HUES6 (cell line): ENCODE measurements around the gene PDE6A.

Experiments
- H3K27ac ChIP-seq: 2 replicates; pipeline ENCODE4 v1.7.0; 2013; ENCODE audit warnings: low read depth, mild to moderate bottlenecking, low read length, inconsistent platforms
- H3K27me3 ChIP-seq: 2 replicates; pipeline ENCODE4 v1.6.1; 2013; ENCODE audit warnings: low read length; ENCODE audit not compliant: control insufficient read depth, insufficient read depth
- H3K36me3 ChIP-seq: 2 replicates; pipeline ENCODE4 v1.6.1; 2013; ENCODE audit warnings: low read length; ENCODE audit not compliant: control insufficient read depth, insufficient read depth
- H3K4me1 ChIP-seq: 2 replicates; pipeline ENCODE4 v1.6.1; 2013; ENCODE audit warnings: low read length; ENCODE audit not compliant: control insufficient read depth, insufficient read depth
- H3K4me3 ChIP-seq: 2 replicates; pipeline ENCODE4 v1.5.1; 2013; ENCODE audit warnings: low read depth, low read length
- H3K9ac ChIP-seq: one replicate; pipeline ENCODE4 v1.6.1; 2013; ENCODE audit warnings: mild to moderate bottlenecking, low read length
- H3K9me3 ChIP-seq: 2 replicates; pipeline ENCODE4 v1.6.1; 2013; ENCODE audit warnings: low read depth, low read length; ENCODE audit not compliant: control insufficient read depth, insufficient read depth

Gene PDE6A

DNA sequence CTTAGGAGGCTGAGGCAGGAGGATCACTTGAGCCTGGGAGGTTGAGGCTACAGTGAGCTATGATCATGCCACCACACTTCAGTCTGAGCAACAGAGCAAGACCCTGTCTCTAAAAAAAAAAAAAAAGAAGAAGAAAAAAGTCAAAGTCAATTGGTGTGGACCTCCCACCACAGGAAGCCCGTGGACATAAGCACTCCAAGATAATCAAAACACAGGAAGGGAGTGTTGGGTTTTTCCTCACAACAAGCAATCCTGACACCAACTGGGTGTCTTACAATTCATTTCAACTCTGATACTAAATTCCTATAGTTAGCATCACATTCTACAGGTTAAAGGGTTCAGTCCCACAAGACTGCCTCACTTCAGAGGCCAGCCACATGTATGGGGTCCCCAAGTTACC lies 70.7 kb downstream of the PDE6A start:
- Histone ChIP-seq H3K4me1 (peaks cover 11% of the 10 kb centered on the region), H3K4me3 (no peak overlapping the region), H3K9ac (no peak overlapping the region), H3K9me3 (no peaks in the 10 kb centered on the region), H3K27ac (no peak overlapping the region), H3K27me3 (no peaks in the 10 kb centered on the region), H3K36me3 (no peaks in the 10 kb centered on the region)

DNA sequence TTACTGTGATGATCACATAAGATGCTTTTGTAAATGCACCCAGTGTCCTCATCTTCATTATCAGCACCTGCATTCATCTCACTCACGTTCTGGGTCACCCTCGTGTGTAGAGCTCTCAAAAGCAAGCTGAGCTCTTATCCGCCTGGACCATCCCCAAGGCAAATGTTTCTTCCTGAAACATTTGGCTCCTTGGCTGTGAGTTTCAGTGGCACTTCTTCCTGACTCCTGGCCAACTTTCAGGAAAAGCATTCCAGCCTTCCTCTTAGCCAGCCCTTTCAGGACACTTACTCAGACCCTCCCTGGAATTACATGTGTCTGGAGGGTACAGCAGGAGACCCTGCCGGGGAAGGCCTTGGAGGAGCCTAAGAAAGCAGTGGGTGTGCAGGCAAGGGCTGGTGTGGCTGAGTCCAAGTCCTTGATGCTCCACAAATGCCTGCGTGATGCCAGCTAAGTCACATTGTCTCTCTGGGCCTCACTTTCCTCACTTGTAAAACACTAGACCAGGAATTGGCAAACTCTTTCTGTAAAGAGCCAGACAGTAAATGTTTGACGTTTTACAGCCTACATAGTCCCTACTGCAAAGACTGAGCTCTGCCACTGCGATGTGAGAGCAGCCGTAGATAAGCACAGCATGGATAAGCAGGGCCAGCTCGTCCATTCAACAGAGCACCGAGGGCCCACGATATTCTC lies 72.1 kb downstream of the PDE6A start:
- Histone ChIP-seq H3K27me3 (no peaks in the 10 kb centered on the region), H3K4me1 (peaks cover 11% of the 10 kb centered on the region), H3K27ac (no peak overlapping the region), H3K9ac (no peak overlapping the region), H3K36me3 (no peaks in the 10 kb centered on the region), H3K9me3 (no peaks in the 10 kb centered on the region), H3K4me3 (no peak overlapping the region)

DNA sequence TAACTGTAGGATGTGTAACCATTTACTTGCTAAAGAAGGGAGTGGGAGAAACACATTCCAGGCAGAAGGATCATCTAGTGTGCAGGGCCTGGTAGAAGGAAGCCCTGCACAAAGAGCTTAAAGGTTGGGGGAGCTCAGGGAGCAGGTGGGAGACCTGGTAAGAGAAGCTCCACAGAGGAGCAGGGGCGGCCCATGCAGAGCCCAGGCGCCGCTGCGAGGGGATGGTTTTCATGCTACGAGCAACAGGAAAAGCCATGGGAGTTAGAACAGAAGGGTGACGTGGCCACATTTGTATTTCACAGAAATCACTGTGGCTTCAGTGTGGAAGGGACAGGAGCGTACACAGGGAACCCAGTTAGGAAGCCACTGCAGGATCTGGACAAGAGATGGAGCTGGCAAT lies 73.1 kb downstream of the PDE6A start:
- H3K36me3 ChIP-seq = no peaks in the 10 kb centered on the region
- H3K4me3 ChIP-seq = no peak overlapping the region

DNA sequence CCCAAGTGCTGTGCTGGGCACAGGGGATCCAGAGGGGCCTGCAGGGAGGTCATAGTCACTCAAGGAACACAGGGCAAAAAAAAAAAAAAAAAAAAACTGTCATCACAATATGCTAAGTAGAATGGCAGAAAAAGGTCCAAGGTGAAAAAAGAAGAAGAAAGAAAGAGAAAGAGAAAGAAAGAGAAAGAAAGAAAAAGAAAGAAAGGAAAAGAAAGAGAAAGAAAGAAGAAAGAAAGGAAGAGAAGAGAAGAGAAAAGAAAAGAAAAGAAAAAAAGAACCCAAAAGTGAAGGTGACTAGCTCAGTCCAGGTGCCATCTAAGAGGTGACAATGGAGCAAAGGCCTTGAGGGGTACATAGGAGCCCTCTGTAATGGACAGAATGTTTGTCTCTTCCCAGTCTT lies 73.9 kb downstream of the PDE6A start:
- Histone ChIP-seq H3K9ac (no peak overlapping the region), H3K4me1 (peaks cover 11% of the 10 kb centered on the region), H3K9me3 (no peaks in the 10 kb centered on the region), H3K36me3 (no peaks in the 10 kb centered on the region), H3K27me3 (no peaks in the 10 kb centered on the region), H3K27ac (no peak overlapping the region), H3K4me3 (no peak overlapping the region)

More for the DNA sequence above, 73.1 kb downstream of the PDE6A start:
- H3K27me3 ChIP-seq = no peaks in the 10 kb centered on the region
- no peak overlapping the region for H3K9ac ChIP-seq
- H3K9me3 ChIP-seq = no peaks in the 10 kb centered on the region
- H3K4me1 ChIP-seq = peaks cover 11% of the 10 kb centered on the region
- H3K27ac ChIP-seq = no peak overlapping the region

DNA sequence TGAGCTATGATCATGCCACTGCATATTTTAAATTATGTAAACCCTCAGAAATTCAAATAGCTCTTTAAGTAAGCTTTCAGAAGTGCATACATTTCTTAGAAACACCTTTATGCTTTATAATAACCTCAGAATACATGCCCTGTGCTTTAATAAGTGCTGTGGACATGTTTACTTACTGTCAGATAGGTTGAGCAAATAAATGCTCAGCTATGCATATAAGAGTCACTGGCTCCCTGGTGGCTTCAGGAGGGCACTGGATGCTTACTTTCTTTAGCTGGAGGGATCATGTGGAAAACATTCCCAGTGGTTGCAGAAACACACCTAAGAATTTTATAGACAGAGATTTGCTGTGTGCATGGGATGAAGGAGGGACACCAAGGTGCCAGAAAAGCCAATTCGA lies 74.4 kb downstream of the PDE6A start:
- Histone ChIP-seq H3K9me3 (no peaks in the 10 kb centered on the region), H3K4me1 (peaks cover 11% of the 10 kb centered on the region), H3K4me3 (no peak overlapping the region), H3K36me3 (no peaks in the 10 kb centered on the region), H3K27me3 (no peaks in the 10 kb centered on the region), H3K27ac (no peak overlapping the region), H3K9ac (no peak overlapping the region)

DNA sequence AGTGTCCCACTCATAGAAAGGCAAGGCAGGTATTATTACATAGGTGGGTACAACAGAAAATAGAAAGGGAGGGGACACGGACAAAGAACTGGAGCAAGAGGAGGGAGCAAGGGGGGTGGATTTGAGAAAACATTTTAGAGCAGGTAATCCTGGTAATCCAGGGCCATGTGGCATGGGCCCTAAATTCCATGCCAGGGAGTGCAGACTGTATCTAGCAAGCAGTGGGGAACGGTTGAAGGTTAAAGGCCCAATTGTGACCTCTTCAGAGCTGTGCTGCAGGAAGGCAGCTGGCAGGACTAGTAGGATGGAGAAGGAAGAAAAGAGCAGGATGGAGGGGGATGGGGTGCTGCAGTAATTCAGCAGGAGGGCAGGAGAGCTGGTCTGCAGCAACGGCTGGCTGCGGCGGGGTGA lies 75.2 kb downstream of the PDE6A start:
- H3K27ac ChIP-seq = no peak overlapping the region

DNA sequence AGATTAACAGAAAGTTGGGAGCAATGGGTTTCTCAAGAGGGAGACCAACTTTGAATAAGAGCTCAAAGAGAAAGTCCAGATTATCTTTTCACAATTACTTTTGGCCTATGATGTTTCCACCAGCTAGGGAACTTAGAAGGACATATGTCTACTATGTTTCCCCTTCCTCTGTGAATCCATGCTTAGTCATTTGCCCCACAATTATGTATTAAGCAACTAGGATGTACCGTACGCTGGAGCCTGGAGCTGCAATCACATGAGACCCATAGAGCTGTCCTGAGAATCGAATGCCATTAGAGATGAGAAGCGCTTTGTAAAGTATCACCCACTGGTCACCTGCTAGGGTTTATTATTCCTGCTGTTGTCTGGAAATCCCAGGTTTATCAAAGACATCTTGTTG lies 78.8 kb downstream of the PDE6A start:
- H3K27ac ChIP-seq = no peak overlapping the region

More for the DNA sequence above, 75.2 kb downstream of the PDE6A start:
- Histone ChIP-seq H3K36me3 (no peaks in the 10 kb centered on the region), H3K4me1 (peaks cover 11% of the 10 kb centered on the region), H3K27me3 (no peaks in the 10 kb centered on the region), H3K4me3 (no peak overlapping the region), H3K9me3 (no peaks in the 10 kb centered on the region), H3K9ac (no peak overlapping the region)

DNA sequence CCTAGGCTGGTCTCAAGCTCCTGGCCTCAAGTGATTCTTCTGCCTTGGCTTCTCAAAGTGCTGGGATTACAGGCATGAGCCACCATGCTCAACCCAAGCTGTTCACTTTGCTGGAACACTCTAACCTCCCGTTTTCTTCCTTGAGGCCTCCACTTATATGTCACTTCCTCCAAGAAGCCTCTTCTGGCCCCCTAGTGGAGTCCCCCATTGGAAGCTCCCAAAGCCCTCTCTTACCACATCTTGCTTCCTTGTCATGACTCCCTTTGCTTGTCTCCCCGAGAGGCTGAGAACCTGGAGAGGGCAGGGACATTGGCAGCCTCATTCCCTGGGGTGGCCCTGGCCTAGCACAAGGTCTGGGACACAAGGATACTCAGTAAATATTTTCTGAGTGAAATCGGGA lies 80.8 kb downstream of the PDE6A start:
- no peak overlapping the region for H3K4me3 ChIP-seq
- H3K9ac ChIP-seq = no peak overlapping the region
- H3K27me3 ChIP-seq = no peaks in the 10 kb centered on the region
- no peak overlapping the region for H3K27ac ChIP-seq
- H3K36me3 ChIP-seq = no peaks in the 10 kb centered on the region
- peaks cover 7% of the 10 kb centered on the region; the same call in 1 of the 2 replicates for H3K4me1 ChIP-seq
- H3K9me3 ChIP-seq = no peaks in the 10 kb centered on the region

More for the DNA sequence above, 78.8 kb downstream of the PDE6A start:
- H3K36me3 ChIP-seq = no peaks in the 10 kb centered on the region
- no peaks in the 10 kb centered on the region for H3K27me3 ChIP-seq
- no peak overlapping the region for H3K4me3 ChIP-seq
- H3K9ac ChIP-seq = no peak overlapping the region
- peaks cover 9% of the 10 kb centered on the region for H3K4me1 ChIP-seq
- no peaks in the 10 kb centered on the region for H3K9me3 ChIP-seq

DNA sequence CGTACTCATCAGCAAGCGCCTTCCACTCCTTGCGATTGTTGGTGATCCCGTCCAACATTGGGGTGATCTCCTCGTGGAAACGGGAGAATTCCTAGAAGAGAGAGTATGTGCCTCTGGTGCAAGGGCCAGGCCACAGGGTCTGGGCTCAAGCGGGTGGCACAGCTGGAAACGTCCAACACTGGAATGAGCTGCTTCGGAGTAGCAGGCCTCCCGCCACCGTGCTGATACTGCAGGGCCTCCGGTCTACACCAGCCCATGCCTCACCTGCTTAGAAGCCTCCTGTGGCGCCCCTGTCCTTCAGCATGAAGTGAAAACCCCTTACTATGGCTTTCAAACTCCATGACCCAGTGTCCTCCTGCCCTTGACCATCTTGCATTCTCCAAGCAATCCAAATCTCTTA lies 81.4 kb downstream of the PDE6A start:
- H3K27me3 ChIP-seq = no peaks in the 10 kb centered on the region
- H3K4me3 ChIP-seq = no peak overlapping the region
- H3K27ac ChIP-seq = no peak overlapping the region
- peaks cover 7% of the 10 kb centered on the region; the same call in 1 of the 2 replicates for H3K4me1 ChIP-seq
- no peak overlapping the region for H3K9ac ChIP-seq
- H3K36me3 ChIP-seq = no peaks in the 10 kb centered on the region
- H3K9me3 ChIP-seq = no peaks in the 10 kb centered on the region

DNA sequence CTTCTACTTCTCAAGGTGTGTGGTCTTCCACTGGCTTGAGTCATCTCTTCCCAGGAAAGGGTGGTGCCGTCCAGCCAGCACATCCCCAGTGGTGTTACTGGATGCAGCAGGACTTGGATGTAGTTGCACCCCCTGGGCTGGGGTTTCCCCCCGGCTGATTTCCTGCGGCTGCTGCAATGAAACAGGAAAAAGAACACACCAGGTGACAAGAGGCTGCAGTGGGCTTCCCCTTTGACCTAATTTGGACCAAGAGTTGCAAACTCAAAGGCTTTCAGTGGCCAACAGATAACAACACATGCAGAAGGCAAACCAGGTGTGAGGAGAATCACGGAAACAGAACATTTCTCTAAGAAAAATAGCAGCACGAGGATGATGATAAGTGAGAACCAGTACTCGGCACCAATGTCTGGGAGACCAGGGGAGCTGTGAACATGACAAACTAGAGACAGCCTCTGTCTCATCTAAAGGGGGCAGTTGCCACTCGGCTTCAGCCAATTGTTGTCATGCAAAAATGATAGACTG lies 83.7 kb downstream of the PDE6A start:
- no peak overlapping the region for H3K4me3 ChIP-seq
- H3K4me1 ChIP-seq = peaks cover 7% of the 10 kb centered on the region; the same call in 1 of the 2 replicates
- H3K9me3 ChIP-seq = no peaks in the 10 kb centered on the region
- no peak overlapping the region for H3K27ac ChIP-seq
- no peak overlapping the region for H3K9ac ChIP-seq
- no peaks in the 10 kb centered on the region for H3K27me3 ChIP-seq
- no peaks in the 10 kb centered on the region for H3K36me3 ChIP-seq

DNA sequence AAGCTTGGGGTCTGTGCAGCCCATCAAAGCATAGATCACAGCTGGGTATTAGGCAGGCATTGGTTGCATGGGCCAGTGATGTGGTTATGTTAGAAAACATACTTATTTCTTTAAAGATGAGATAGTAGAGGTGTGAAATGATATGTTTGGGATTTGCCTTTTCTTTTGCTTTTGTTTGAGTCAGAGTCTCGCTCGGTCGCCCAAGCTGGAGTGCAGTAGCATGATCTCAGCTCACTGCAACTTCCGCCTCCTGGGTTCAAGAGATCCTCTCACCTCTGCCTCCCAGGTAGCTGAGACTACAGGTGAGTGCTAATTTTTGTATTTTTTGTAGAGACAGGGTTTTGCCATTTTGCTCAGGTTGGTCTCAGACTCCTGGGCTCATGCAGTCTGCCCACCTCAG lies 84.8 kb downstream of the PDE6A start:
- Histone ChIP-seq H3K9me3 (no peaks in the 10 kb centered on the region), H3K36me3 (no peaks in the 10 kb centered on the region), H3K27me3 (no peaks in the 10 kb centered on the region), H3K9ac (no peak overlapping the region), H3K4me3 (no peak overlapping the region), H3K4me1 (peaks cover 7% of the 10 kb centered on the region; the same call in 1 of the 2 replicates), H3K27ac (no peak overlapping the region)
